ENCODE measurements around the gene PYGB.
"Not testable (repeated sequence)": the region's sequence is repeated elsewhere in the genome, so short reads cannot be mapped to it uniquely, and the experiment has no call there.

The PYGB gene

DNA sequence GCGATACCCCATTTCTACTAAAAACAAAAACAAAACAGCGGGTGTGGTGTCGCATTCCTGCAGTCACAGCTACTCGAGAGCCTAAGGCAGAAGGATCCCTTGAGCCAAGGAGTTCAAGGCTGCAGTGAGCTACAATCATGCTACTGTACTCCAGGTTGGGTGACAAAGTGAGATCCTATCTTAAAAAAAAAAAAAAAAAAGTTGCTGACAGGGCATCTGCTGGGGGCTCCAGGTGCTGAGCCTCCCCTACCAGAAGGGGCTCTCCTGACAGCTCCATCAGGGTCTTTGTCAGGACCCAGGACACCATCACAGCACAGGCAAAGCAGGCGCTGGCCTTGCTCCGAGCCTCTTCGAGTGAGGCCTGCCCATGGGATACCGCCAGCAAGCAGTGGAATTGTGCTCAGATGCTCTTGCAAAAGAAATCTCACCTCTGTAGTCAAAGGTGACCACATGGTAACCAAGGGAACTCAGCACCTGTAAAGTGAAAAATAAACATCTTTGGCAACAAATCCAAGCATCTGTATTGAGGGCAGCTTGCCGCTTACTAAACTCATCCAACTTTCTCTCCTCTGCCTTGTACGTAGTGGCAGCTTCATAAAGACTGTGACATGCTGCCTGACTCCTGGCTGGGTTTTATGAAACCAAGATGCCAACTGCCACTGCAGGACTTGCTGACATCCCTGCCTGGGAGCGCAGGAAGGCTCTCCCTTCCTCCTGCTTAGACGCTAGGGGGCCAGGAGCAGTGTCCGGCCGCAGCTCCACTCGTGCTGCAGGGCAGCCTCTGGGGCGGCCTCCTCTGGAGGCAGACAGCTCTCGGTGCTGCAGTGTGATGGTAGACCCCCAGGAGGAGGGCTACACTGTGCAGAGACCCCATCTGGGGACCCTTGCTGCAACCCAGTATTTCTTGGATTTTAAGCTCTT lies 66.9 kb downstream of the PYGB start:
- no peak for DNase-seq (ENCODE audit: low read depth in 3 of 3)

DNA sequence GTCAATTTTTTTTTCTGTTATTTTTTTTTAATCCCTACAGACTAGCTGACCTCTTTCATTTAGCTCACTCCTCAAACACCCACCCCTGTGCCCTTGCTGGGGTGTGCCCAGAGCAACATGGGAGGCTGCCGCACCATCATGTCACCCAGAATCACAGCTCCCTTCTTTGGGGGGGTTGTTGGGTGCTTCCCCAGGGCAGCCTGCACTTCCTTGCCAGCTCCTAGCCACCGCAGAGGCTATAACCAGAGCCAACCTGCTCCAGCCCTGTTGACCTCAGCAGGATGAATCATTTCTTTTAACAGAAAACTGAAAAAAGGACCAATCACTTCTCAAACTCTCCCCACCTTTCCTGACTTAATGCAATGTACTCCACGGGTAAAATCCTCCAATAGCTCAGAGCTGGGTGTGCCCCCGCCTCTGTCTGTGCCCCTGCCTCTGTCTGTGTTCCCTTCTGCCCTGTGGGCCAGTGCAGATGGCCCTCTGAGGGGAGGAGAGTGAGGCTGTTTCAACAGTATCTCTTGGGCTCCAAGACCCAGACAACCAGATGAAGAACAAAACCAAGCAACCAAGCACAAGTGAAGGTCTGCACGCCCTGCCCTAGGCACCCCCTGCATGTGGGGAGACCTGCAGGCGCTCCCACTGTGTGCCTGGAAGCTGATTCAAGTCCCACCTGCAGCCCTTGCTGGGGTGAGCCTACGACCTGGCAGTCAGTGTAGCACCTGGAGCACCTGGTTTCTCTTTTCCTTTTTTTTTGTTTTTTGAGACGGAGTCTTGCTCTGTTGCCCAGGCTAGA lies 67.7 kb downstream of the PYGB start:
- no peak for DNase-seq (ENCODE audit: low read depth in 3 of 3)

DNA sequence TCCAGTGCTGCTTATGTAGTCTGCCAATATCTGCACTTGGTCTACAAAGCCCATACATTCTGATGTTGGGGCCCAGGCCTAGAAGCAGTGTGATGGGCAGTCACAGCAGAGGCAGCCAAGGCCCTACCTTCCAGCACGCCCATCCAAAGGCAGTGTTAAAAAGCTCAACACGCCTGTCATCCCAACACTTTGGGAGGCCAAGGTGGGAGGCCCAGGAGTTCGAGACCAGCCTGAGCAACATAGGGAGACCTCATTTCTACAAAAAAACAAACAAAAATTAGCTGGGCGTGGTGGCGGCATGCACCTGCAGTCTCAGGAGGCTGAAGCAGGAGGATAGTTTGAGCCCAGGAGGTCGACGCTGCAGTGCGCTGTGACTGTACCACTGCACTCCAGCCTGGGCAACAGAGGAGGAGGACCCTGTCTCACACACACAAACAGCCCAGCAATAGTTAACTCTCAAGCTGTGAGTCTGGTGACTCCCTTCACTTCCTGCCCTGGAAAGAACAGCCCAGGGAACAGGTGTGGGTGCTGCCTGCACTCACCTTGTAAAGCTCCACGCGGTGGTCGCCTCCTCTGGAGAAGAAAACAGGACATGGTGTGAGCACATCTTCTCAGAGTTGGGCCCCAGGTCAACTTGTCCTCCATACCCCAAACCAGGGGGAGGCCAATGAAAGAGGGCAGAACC lies 68.8 kb downstream of the PYGB start:
- DNase-seq (ENCODE audit: low read depth in 3 of 3) = no peak

DNA sequence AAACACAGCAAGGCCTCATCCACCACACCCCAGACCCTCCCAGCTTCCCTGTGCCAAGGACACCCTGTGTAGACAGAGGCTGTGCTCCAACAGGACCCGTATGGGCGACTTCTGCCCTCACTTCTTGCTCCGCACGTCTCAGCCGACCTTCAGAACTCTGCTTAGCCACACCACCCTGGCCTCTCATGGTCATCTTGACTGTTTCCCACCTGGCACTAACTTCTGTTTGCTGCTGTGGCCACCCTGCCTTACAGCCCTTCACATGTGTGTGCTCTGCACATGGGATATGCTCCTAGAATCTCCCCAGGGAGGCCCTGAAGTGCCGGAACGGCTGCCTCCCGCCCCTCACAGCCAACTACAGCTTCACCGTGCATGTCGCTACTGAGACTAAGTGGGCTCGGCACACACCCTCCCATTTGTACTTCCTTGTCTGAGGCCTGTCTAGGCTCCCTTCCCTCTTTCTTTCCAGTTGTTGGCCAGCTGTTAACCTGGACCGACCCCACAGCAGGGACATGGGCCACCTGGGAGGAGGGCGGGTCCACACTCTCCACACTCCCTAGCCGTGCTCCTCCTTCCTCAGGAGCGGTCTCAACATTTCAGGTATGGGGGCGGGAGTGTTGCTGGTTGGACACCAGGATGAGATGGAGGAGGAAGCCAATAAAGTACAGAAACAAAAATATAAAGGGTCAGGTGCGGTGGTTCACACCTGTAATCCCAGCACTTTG lies 69.6 kb downstream of the PYGB start:
- no peak for DNase-seq (ENCODE audit: low read depth in 3 of 3)

DNA sequence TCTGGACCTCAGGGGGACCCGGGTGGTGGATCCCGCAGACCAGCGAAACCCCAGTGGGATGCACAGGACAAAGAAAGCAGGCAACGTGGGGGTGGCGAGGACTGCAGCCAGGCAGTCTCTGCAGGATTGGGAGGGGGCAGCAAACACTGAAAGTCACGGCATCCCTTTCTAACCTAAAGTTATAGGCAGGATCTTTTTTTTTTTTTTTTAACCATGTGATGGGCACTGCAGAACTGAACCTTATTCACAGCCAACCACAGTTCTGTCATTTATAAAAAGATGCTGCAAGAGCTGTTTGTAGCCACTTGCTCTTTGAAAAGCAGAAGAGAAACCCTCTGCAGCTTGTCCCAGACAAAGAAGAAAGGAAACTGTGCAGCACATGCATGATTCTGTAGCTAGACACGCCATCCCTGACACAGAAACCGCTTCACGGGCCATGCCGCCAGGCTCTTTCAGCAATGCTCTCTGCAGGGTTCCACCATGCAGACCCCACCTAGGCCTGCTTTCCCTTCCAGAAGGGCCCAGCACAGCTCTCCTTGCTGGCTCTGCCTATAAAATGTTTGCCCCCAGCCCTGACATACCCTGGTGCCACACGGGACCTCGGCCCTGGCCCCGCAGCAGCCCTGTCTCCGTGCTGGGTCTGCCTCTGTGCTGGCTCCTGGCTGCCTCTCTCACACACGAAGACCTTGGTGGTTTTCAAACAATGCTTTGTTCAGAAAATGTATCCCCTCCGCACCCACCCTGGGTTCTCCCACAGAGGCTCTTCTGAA lies 70.8 kb downstream of the PYGB start:
- no peak for DNase-seq (ENCODE audit: low read depth in 3 of 3)

DNA sequence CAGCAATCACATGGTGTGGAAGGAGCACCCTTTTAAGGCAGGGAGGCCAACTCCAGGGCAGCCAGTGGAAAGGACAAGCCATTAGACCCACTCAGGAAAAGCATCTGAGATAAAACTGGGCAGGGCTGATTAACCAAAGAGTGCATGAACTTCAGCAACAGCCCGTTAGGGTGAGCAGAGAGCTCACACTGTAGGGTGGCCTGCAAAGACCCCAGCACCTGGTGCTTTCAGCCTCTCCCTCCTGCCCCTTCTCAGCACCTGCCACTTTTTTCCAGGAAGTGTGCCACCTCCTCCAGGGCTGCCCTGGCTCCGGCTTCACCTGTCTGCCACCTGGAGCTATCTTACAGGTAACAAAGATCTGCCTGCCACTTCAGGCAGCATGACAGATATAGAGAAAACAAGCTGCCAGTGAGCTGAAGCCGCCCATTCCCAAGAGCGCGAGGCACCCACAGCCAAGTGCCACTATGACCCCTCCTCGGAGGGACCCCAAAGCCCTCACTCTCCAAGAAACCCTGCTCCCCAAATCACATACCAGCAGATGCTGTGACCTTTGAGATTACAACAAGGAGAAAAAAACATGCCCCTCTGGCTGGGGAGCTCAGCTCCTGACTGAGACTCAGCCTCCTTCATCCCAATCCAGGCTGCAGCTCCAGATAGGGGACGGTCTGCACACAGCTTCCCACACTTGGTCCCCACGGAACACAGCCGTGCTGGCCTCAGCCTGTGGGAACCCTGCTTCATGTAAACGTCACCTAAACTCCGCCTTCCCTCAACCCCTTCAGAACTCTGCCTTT lies 71.6 kb downstream of the PYGB start:
- DNase-seq (ENCODE audit: low read depth in 3 of 3) = no peak

DNA sequence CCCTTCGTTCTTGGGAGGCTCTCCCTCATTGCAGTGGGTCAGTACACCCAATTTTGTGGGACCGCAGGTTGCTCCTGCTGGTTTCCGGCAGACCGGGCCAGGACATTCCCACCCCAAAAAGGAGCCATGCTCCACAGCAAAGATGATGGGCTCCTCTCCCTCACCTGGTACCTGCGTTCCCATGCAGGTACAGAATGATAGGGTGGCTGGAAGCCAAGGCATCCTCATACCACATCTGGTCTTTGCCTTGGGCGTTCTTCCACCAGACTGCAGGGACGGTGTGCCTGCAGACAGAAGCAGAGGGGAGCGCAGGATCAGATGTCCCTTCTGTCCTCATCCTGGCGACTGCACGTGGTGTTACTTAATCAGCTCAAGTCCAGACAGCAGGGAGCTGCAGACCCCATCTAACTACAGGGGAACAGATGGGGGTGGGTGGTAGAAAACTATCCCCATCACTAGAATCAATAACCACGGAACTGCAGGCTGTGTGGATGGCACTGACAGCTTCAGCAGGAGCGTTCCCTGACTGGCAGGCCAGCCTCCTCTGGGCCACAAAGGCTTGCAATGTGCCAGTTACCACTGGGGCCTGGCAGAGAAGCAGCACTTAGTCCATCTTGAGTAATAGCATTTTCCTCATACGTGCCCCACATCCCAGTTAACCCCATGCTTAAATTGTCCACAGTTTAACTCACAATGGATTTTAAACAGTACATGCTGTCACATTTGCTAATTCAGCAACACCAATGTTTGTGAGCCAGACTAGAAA lies 72.3 kb downstream of the PYGB start:
- no peak for DNase-seq (ENCODE audit: low read depth in 3 of 3)

DNA sequence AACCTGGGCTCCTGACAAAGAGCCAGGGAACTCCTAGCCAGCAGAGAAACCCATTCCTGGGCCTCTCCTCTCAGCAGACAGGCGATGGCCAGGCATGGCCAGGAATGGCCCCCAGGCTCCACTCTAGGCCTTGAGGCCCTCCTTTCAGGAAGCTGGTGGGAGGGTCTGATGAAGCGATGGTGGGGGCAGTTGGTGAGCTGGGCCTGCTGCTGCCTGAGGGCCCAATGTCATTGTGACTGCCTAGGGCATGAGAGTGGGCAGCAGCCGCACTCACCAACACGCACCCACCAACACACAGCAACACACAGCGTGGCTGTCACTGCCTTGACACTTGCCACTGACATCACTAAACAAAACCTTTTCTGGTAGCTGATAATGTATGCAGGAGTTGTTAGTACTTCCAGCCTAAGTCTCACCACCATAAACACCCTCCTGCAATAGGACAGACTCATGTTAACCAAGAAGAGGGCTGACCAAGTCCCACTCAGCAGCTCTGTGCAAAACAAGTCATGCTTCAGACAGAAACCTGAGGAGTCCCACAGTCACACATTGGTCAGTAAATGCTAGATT lies 73.5 kb downstream of the PYGB start:
- no peak for DNase-seq (ENCODE audit: low read depth in 3 of 3)

DNA sequence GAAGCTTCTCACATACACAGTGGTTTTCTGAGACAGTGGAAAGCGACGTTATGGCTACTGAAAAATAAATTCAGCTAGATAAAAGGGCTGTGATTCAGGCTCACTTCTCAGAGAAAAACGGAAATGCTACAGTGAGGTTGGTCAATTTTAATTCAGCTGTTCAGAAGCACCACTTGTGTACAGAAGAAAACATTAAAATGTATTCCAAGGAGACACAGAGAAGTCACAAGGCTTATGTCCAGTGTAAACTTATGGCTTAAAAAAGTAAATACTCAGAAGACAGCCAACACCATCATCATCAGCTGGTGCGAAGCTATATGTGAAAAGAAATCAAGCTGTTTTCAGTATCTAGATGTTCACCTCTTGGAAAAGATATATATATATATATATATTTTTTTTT lies 74.1 kb downstream of the PYGB start:
- DNase-seq (ENCODE audit: low read depth in 3 of 3) = no peak

DNA sequence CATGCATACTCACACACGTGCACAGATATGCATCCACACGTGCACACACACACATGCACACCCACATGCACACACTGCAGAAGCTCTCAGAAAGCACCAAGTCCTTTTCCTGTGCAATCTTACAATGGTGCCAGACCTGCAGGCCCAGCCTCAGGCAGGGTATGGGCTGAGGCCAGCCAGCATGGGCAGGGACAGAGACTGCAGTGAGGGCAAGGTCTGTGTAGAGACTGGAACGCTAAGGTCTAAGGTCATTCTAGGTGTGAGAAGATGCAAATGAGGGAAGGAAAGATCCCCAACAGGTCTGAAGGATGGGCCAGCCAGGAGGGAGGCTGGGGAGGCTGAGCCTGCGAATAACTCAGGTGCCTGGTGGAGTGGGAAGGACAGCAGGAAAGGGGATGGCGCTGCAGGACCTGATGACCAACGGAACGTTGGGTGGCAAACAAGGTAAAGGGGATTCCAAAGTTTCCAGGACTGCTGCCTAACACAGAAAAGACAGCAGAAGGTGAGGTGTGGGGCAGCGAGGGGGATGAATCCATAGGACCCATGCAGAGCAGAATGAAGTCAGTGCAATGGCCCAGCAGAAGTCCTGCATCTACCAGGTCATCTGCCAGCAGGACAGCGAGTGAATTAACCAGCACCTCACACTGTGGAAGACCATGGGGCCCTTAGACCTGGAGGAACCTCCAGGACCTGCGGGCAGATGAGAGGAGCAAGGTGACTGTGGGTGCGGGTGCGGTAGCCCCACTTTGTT lies 75.8 kb downstream of the PYGB start:
- no peak for DNase-seq (ENCODE audit: low read depth in 3 of 3)

DNA sequence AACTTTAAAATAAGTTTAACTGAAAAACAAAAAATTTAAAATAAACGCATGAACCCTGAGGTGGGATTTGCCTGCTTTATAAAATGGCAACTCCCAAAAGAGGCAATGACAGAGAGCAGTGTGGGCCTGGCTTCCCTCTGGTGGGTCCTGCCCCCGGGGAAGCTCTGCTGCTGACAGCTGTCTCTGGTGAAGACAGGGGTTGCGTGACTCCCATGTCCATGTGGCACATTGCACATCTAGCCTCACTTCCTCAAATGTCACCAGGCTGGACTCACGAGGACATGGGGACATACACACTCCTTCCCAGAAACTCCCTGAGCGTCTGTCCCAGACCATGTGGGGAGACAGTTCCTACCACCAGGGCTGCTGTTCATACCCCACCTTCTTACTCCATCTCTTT lies 76.5 kb downstream of the PYGB start:
- no peak for DNase-seq (ENCODE audit: low read depth in 3 of 3)

DNA sequence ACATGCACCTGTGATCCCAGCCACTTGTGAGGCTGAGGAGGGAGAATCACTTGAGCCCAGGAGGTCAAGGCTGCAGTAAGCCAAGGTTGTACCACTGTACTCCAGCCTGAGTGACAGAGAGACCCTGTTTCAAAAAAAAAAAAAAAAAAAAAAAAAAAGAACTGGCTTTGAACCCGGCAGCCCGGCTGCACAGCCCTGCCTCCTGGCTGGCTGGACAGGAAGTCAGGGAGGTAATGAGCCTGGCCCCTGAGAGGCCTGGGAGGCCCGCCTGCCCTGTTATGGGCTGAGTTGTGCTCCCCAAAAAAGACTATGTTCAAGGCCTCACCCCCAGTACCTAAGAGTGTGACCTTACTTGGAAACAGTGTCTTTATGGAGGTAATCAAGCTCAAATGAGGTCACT lies 77.2 kb downstream of the PYGB start:
- DNase-seq (ENCODE audit: low read depth in 3 of 3) = no peak

DNA sequence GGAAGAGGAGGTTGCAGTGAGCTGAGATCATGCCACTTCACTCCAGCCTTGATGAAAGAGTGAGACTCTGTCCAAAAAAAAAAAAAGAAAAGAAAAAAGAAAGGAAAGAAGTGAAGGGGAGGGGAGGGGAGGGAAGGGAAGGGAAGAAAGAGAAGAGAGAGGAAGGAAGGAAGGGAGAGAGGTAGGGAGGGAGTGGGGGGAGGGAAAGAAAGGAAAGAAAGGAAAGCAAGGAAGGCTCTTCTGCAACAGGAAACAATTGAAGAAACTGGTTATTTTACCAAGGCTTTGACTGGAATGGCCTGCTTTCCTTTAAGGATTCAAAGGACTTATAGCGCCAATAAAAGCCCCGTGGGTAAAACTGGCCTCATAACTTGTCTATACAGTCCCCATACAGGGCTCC lies 78.1 kb downstream of the PYGB start:
- no peak for DNase-seq (ENCODE audit: low read depth in 3 of 3)

DNA sequence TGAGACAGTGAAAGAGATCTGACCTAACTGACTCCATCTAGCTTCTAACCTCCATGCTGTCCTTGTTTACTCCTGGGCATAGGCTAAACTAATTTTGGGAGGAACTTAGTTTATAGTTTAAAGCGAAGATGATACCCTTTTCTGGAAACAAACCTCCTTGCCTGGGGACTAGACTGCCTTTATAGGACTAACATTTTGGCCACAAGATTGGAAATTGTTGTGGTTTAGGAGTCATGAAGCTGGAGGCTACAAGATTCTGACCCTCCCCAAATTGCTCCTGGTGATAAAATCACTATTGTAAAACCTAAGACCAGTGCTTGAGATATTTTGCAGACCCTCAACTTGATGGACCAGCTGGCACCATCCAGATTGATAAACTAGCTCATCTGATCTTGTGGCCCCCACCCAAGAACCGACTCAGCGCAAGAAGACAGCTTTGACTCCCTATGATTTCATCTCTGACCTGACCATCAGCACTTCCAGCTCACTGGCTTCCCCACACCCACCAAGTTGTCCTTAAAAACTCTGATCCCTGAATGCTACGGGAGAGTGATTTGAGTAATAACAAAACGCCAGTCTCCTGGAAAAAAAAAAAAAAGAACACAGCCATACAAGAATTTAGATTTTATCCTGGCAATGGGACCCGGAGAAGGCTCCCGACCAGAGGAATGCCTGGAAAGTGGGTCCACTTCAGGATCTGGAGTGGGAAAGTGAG lies 79.8 kb downstream of the PYGB start:
- no peak for DNase-seq (ENCODE audit: low read depth in 3 of 3)

DNA sequence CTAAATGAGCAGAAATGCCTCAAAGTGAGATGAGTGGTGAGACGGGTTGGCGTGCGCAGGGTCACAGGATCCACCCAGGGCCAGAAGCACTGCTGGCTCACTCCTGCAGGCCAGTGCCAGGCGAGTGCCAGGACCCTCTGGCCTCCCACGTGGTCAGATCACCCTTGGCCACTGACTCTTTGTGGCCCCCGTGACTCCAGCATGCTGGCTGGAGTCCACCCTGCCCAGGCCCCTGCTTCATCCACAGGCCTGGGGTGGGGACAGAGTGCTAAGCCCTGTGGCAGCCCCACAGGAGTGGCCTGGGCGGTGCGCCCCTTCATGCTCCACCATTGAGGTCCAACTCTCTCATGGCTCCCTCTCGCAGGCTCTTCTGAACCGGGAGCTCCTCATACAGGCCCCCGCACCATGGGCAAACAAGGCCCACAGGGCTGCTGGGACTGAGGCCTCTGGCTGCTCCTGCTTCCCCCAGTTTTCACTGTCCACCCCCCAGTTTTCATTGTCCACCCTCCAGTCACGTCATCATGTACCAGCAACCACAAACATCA lies 81.1 kb downstream of the PYGB start:
- DNase-seq (ENCODE audit: low read depth in 3 of 3) = no peak

DNA sequence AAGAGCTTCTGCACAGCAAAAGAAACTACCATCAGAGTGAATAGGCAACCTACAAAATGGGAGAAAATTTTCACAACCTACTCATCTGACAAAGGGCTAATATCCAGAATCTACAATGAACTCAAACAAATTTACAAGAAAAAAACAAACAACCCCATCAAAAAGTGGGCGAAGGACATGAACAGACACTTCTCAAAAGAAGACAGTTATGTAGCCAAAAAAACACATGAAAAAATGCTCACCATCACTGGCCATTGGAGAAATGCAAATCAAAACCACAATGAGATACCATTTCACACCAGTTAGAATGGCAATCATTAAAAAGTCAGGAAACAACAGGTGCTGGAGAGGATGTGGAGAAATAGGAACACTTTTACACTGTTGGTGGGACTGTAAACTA lies 87.1 kb downstream of the PYGB start:
- not testable (repeated sequence) for DNase-seq (ENCODE audit: low read depth in 3 of 3)
